HL-60 (cell line): Measurements from ENCODE around the gene SLC12A6.
"Not testable (repeated sequence)": the region's sequence is repeated elsewhere in the genome, so short reads cannot be mapped to it uniquely, and the experiment has no call there.

Source experiments
- DNase-seq, 2 experiments: peaks; one replicate each; pipeline ENCODE4 v3.0.0-alpha.2; 2010 to 2020; ENCODE audit warnings: low read depth in 1 of 2, low spot score in 1 of 2
- H3K27ac ChIP-seq: fragments of 250-450 bp; sonication (Bioruptor Pico); replicated peaks from 2 replicates; pipeline ENCODE4 v1.5.1; 2020; ENCODE audit warnings: mild to moderate bottlenecking, moderate library complexity
- H3K27me3 ChIP-seq: fragments of 250-450 bp; sonication (Bioruptor Pico); 2 replicates; pipeline ENCODE4 v1.5.1; 2021; ENCODE audit warnings: mild to moderate bottlenecking, moderate library complexity; ENCODE audit not compliant: insufficient read depth, poor library complexity, severe bottlenecking
- H3K4me3 ChIP-seq: replicated peaks from 2 replicates; pipeline ENCODE4 v1.5.1; 2011; ENCODE audit warnings: mild to moderate bottlenecking, control low read depth, low read length; ENCODE audit not compliant: insufficient read depth
- GABPA ChIP-seq: IDR thresholded peaks from 2 replicates; pipeline ENCODE4 v1.6.1; 2012; ENCODE audit warnings: low read depth
- POLR2AphosphoS5 ChIP-seq: IDR thresholded peaks from 2 replicates; pipeline ENCODE4 v1.6.1; 2012; ENCODE audit warnings: low read depth
- SPI1 ChIP-seq: IDR thresholded peaks from 2 replicates; pipeline ENCODE4 v1.6.1; 2012; ENCODE audit warnings: low read depth, mild to moderate bottlenecking, borderline replicate concordance
- long read RNA-seq: library from polyadenylated mRNA; unstranded; transcript quantifications from one replicate; pipeline ENCODE4 v2.0.0, GENCODE V29; 2020
- TF ChIP-seq, protein P1 (sequence below): IDR thresholded peaks from one replicate; pipeline ENCODE4 v1.5.1; 2011; ENCODE audit warnings: low read length, control low read depth, inconsistent platforms; ENCODE audit not compliant: insufficient read depth
- TF ChIP-seq, protein P2 (sequence below): IDR thresholded peaks from 2 replicates; pipeline ENCODE4 v1.6.1; 2012; ENCODE audit warnings: low read depth; ENCODE audit not compliant: insufficient replicate concordance

Gene SLC12A6
- long read RNA-seq, full-length matches to known transcripts = 2 of 4 reads
- long read RNA-seq, partial matches to known transcripts = 0 of 4 reads
- long read RNA-seq, other reads (novel, unspliced or antisense) = 2 of 4 reads

DNA sequence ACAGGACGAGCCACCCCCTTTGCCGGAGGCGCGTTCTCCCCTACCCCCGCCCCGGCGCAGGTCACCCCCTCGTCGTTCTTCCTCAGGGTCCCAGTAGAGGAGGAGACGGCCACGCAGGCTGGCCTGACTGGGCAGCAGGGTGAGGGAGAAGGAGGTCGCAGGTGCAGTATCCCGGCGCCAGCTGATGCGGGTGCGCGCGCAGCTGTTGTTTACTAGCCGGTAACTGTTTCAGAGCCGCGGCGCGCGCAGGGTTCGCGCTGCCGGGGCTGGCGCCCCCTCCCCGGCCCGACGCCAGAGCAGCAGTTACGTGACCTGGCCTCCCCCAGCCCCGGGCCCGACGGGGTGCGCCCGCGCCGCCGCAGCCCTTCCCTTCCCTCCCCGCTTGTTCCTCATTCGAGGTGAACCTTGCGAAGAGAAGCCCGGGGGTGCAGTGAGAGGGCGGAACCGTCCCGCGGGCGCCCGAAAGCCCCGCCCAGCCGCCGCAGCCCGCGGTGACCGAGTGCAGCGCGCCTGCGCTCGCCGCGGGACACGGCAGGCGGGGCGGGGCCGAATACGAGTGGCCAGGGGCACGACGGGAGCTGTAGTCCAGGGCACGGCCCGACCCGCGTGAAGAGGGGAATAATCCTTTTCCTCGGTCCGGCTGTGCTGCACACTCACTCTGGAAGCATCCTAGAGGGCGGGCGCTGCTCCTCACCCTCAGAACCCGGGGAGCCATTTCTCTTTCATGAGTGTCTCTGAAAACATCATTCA lies at the start of gene SLC12A6:
SLC12A6 (minus strand) TSS at position 225 of the 750 bp plus-strand sequence. CDS start 1,101 bp downstream, outside the sequence.
- Histone ChIP-seq H3K4me3 (peak within 1 kb of the TSS; percentile 68), H3K27ac (peak within 1 kb of the TSS; percentile 90), H3K27me3 (no peaks in the 10 kb centered on the region)
- DNase-seq = peak; percentile 83 to 95
- TF ChIP-seq, protein P1, sequence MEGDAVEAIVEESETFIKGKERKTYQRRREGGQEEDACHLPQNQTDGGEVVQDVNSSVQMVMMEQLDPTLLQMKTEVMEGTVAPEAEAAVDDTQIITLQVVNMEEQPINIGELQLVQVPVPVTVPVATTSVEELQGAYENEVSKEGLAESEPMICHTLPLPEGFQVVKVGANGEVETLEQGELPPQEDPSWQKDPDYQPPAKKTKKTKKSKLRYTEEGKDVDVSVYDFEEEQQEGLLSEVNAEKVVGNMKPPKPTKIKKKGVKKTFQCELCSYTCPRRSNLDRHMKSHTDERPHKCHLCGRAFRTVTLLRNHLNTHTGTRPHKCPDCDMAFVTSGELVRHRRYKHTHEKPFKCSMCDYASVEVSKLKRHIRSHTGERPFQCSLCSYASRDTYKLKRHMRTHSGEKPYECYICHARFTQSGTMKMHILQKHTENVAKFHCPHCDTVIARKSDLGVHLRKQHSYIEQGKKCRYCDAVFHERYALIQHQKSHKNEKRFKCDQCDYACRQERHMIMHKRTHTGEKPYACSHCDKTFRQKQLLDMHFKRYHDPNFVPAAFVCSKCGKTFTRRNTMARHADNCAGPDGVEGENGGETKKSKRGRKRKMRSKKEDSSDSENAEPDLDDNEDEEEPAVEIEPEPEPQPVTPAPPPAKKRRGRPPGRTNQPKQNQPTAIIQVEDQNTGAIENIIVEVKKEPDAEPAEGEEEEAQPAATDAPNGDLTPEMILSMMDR = no peak
- TF ChIP-seq POLR2AphosphoS5 (peak; percentile 70; the same call in 1 of the 2 replicates), GABPA (no peak), SPI1 (peak; percentile 73; the same call in 1 of the 2 replicates)
- TF ChIP-seq, protein P2, sequence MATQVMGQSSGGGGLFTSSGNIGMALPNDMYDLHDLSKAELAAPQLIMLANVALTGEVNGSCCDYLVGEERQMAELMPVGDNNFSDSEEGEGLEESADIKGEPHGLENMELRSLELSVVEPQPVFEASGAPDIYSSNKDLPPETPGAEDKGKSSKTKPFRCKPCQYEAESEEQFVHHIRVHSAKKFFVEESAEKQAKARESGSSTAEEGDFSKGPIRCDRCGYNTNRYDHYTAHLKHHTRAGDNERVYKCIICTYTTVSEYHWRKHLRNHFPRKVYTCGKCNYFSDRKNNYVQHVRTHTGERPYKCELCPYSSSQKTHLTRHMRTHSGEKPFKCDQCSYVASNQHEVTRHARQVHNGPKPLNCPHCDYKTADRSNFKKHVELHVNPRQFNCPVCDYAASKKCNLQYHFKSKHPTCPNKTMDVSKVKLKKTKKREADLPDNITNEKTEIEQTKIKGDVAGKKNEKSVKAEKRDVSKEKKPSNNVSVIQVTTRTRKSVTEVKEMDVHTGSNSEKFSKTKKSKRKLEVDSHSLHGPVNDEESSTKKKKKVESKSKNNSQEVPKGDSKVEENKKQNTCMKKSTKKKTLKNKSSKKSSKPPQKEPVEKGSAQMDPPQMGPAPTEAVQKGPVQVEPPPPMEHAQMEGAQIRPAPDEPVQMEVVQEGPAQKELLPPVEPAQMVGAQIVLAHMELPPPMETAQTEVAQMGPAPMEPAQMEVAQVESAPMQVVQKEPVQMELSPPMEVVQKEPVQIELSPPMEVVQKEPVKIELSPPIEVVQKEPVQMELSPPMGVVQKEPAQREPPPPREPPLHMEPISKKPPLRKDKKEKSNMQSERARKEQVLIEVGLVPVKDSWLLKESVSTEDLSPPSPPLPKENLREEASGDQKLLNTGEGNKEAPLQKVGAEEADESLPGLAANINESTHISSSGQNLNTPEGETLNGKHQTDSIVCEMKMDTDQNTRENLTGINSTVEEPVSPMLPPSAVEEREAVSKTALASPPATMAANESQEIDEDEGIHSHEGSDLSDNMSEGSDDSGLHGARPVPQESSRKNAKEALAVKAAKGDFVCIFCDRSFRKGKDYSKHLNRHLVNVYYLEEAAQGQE = no peak

DNA sequence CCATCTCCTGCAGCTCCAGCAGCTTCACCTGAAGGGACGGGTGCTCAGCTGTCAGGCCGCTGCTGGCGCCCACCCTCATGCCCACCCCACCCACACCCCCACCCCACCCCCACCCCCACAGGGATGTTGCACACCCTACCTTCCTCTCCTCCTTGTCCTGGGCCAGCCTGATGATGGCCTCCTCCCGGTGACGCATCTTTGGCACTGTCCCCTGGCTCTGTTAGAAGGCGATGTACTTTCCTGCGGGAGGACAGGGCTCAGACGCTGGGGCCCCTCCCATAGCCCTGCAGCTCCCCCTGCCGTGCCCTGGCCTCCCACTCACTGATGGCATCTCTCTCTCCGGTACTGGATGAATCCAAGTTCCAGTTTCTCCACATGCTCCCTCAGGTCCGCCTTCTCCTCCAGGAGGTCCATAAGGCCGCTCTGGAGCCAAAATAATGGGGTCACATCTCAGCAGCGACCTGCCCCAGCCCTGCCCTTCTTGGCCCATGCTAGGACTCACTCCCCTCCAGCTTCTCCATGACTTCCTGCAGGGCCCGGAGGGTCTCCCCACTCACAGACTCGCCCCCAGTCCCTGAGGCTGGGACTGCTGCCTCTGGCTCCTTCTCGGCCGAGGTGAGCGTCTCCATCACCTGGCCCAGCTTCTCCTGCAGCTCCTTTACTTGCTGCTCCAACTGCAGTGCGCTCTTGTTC lies 44.4 kb upstream of the SLC12A6 start:
- H3K27ac ChIP-seq, H3K4me3 ChIP-seq, H3K27me3 ChIP-seq, DNase-seq: not testable (repeated sequence)

DNA sequence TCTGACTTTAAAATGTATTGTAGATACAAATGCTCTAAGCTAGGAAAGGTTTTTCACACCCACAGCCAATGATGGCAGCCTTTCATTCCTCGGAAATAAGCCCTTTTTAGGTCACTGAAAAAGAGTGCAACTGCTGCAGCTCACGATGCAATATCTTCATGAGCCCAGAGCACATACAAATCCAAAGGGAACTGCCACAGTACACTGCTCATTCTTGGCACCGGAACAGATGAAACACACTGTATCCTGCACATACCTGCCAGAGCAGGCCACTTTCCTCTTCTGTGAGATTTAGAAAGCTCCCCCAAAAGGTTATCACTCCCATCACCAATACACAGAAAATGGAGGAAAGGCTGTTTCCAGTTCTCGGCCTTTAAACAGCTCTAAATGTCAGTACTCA lies 42.9 kb upstream of the SLC12A6 start:
- H3K27ac ChIP-seq, DNase-seq, H3K4me3 ChIP-seq, H3K27me3 ChIP-seq: not testable (repeated sequence)

DNA sequence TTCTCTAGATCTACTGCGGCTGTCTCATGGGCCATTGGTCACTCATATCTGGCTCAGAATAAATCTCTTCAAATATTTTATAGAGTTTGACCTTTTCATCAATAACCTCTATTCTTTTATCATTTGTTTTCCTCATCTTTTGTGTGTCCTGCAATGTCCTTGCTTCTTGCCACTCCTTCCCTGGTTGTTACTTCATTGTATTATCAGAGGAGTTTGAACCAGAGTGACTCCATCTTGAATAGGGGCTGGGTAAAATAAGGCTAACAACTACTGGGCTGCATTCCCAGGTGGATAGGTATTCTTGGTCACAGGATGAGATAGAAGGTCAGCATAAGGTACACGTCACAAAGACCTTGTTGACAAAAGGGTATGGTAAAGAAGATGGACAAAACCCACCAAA lies 39.3 kb upstream of the SLC12A6 start:
- Histone ChIP-seq H3K4me3 (no peak overlapping the region), H3K27ac (no peak overlapping the region)
- TF ChIP-seq SPI1 = no peak
- no peak for TF ChIP-seq GABPA
- TF ChIP-seq, protein P1 = no peak
- no peak for TF ChIP-seq POLR2AphosphoS5
- TF ChIP-seq, protein P2 = no peak

DNA sequence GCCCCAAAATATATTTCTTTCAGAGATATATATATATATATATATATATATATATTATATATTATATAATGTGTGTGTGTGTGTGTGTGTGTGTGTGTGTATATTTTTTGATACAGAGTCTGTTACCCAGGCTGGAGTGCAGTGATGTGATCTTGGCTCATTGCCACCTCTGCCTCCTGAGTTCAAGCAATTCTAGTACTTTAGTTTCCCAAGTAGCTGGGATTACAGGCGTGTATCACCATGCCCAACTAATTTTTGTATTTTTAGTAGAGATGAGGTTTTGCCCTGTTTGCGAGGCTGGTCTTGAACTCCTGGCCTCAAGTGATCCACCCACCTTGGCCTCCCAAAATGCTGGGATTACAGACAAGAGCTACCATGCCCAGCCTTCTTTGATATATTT lies 38.0 kb upstream of the SLC12A6 start:
- H3K27ac ChIP-seq, DNase-seq, H3K27me3 ChIP-seq, H3K4me3 ChIP-seq: not testable (repeated sequence)

More for the DNA sequence above, 39.3 kb upstream of the SLC12A6 start:
- no peak for DNase-seq
- H3K27me3 ChIP-seq = no peaks in the 10 kb centered on the region
